ENCODE measurements around the gene DSG4.

Gene DSG4

GRCh38 chr18:31409276-31409675 is 32.7 kb downstream of the DSG4 start:
- Histone ChIP-seq H3K27me3 (ENCODE audit: insufficient read depth, low read length) (no peaks in the 10 kb centered on the region), H3K79me2 (ENCODE audit: control insufficient read depth, insufficient read depth, low read length, unreplicated experiment) (no peaks in the 10 kb centered on the region), H3K4me3 (ENCODE audit: low read depth, low read length) (no peak overlapping the region), H2AFZ (ENCODE audit: low read length, unreplicated experiment) (no peak overlapping the region), H3K27ac (ENCODE audit: low read depth, low read length) (no peak overlapping the region), H3K36me3 (ENCODE audit: insufficient read depth, low read length) (no peaks in the 10 kb centered on the region), H3K4me1 (ENCODE audit: control insufficient read depth, insufficient read depth, low read length, unreplicated experiment) (no peaks in the 10 kb centered on the region)

GRCh38 chr18:31410716-31411483 is 34.3 kb downstream of the DSG4 start:
- Histone ChIP-seq H3K4me3 (ENCODE audit: low read depth, low read length) (no peak overlapping the region), H3K27ac (ENCODE audit: low read depth, low read length) (no peak overlapping the region), H3K27me3 (ENCODE audit: insufficient read depth, low read length) (no peaks in the 10 kb centered on the region), H3K79me2 (ENCODE audit: control insufficient read depth, insufficient read depth, low read length, unreplicated experiment) (no peaks in the 10 kb centered on the region), H3K36me3 (ENCODE audit: insufficient read depth, low read length) (no peaks in the 10 kb centered on the region), H2AFZ (ENCODE audit: low read length, unreplicated experiment) (no peak overlapping the region), H3K4me1 (ENCODE audit: control insufficient read depth, insufficient read depth, low read length, unreplicated experiment) (no peaks in the 10 kb centered on the region)

GRCh38 chr18:31413137-31413536 is 36.6 kb downstream of the DSG4 start:
- no peak overlapping the region for H3K4me3 ChIP-seq (ENCODE audit: low read depth, low read length)
- no peaks in the 10 kb centered on the region for H3K36me3 ChIP-seq (ENCODE audit: insufficient read depth, low read length)
- H3K27ac ChIP-seq (ENCODE audit: low read depth, low read length) = no peak overlapping the region
- H3K4me1 ChIP-seq (ENCODE audit: control insufficient read depth, insufficient read depth, low read length, unreplicated experiment) = no peaks in the 10 kb centered on the region
- H2AFZ ChIP-seq (ENCODE audit: low read length, unreplicated experiment) = no peak overlapping the region
- H3K27me3 ChIP-seq (ENCODE audit: insufficient read depth, low read length) = no peaks in the 10 kb centered on the region
- H3K79me2 ChIP-seq (ENCODE audit: control insufficient read depth, insufficient read depth, low read length, unreplicated experiment) = no peaks in the 10 kb centered on the region

GRCh38 chr18:31417850-31418249 is 41.3 kb downstream of the DSG4 start:
- H3K27ac ChIP-seq (ENCODE audit: low read depth, low read length) = no peak overlapping the region
- no peak overlapping the region for H2AFZ ChIP-seq (ENCODE audit: low read length, unreplicated experiment)
- no peak overlapping the region for H3K4me3 ChIP-seq (ENCODE audit: low read depth, low read length)
- no peaks in the 10 kb centered on the region for H3K79me2 ChIP-seq (ENCODE audit: control insufficient read depth, insufficient read depth, low read length, unreplicated experiment)
- no peaks in the 10 kb centered on the region for H3K27me3 ChIP-seq (ENCODE audit: insufficient read depth, low read length)
- no peaks in the 10 kb centered on the region for H3K36me3 ChIP-seq (ENCODE audit: insufficient read depth, low read length)
- H3K4me1 ChIP-seq (ENCODE audit: control insufficient read depth, insufficient read depth, low read length, unreplicated experiment) = no peaks in the 10 kb centered on the region

GRCh38 chr18:31419457-31419932 is 42.9 kb downstream of the DSG4 start:
- Histone ChIP-seq H3K4me1 (ENCODE audit: control insufficient read depth, insufficient read depth, low read length, unreplicated experiment) (no peaks in the 10 kb centered on the region), H3K79me2 (ENCODE audit: control insufficient read depth, insufficient read depth, low read length, unreplicated experiment) (no peaks in the 10 kb centered on the region), H3K4me3 (ENCODE audit: low read depth, low read length) (no peak overlapping the region), H2AFZ (ENCODE audit: low read length, unreplicated experiment) (no peak overlapping the region), H3K27ac (ENCODE audit: low read depth, low read length) (no peak overlapping the region), H3K36me3 (ENCODE audit: insufficient read depth, low read length) (no peaks in the 10 kb centered on the region), H3K27me3 (ENCODE audit: insufficient read depth, low read length) (no peaks in the 10 kb centered on the region)

- Histone ChIP-seq H2AFZ (ENCODE audit: low read length, unreplicated experiment) (no peak overlapping the region), H3K4me3 (ENCODE audit: low read depth, low read length) (no peak overlapping the region), H3K36me3 (ENCODE audit: insufficient read depth, low read length) (no peaks in the 10 kb centered on the region), H3K79me2 (ENCODE audit: control insufficient read depth, insufficient read depth, low read length, unreplicated experiment) (no peaks in the 10 kb centered on the region), H3K27ac (ENCODE audit: low read depth, low read length) (no peak overlapping the region), H3K4me1 (ENCODE audit: control insufficient read depth, insufficient read depth, low read length, unreplicated experiment) (no peaks in the 10 kb centered on the region), H3K27me3 (ENCODE audit: insufficient read depth, low read length) (no peaks in the 10 kb centered on the region)
Observed at GRCh38 chr18:31420032-31420431, 43.5 kb downstream of the DSG4 start.

- Histone ChIP-seq H2AFZ (ENCODE audit: low read length, unreplicated experiment) (no peak overlapping the region), H3K4me3 (ENCODE audit: low read depth, low read length) (no peak overlapping the region), H3K27me3 (ENCODE audit: insufficient read depth, low read length) (no peaks in the 10 kb centered on the region), H3K36me3 (ENCODE audit: insufficient read depth, low read length) (no peaks in the 10 kb centered on the region), H3K27ac (ENCODE audit: low read depth, low read length) (no peak overlapping the region), H3K79me2 (ENCODE audit: control insufficient read depth, insufficient read depth, low read length, unreplicated experiment) (no peaks in the 10 kb centered on the region), H3K4me1 (ENCODE audit: control insufficient read depth, insufficient read depth, low read length, unreplicated experiment) (no peaks in the 10 kb centered on the region)
Observed at GRCh38 chr18:31420524-31420923, 43.9 kb downstream of the DSG4 start.

- no peaks in the 10 kb centered on the region for H3K27me3 ChIP-seq (ENCODE audit: insufficient read depth, low read length)
- no peaks in the 10 kb centered on the region for H3K79me2 ChIP-seq (ENCODE audit: control insufficient read depth, insufficient read depth, low read length, unreplicated experiment)
- H2AFZ ChIP-seq (ENCODE audit: low read length, unreplicated experiment) = no peak overlapping the region
- H3K36me3 ChIP-seq (ENCODE audit: insufficient read depth, low read length) = no peaks in the 10 kb centered on the region
- H3K27ac ChIP-seq (ENCODE audit: low read depth, low read length) = no peak overlapping the region
- H3K4me1 ChIP-seq (ENCODE audit: control insufficient read depth, insufficient read depth, low read length, unreplicated experiment) = no peaks in the 10 kb centered on the region
- no peak overlapping the region for H3K4me3 ChIP-seq (ENCODE audit: low read depth, low read length)
Observed at GRCh38 chr18:31424383-31424988, 47.9 kb downstream of the DSG4 start.

- Histone ChIP-seq H3K36me3 (ENCODE audit: insufficient read depth, low read length) (no peaks in the 10 kb centered on the region), H2AFZ (ENCODE audit: low read length, unreplicated experiment) (no peak overlapping the region), H3K27me3 (ENCODE audit: insufficient read depth, low read length) (no peaks in the 10 kb centered on the region), H3K27ac (ENCODE audit: low read depth, low read length) (no peak overlapping the region), H3K4me3 (ENCODE audit: low read depth, low read length) (no peak overlapping the region), H3K79me2 (ENCODE audit: control insufficient read depth, insufficient read depth, low read length, unreplicated experiment) (no peaks in the 10 kb centered on the region), H3K4me1 (ENCODE audit: control insufficient read depth, insufficient read depth, low read length, unreplicated experiment) (no peaks in the 10 kb centered on the region)
Observed at GRCh38 chr18:31426021-31426420, 49.4 kb downstream of the DSG4 start.

- H3K27ac ChIP-seq (ENCODE audit: low read depth, low read length) = no peak overlapping the region
- H2AFZ ChIP-seq (ENCODE audit: low read length, unreplicated experiment) = no peak overlapping the region
- no peaks in the 10 kb centered on the region for H3K36me3 ChIP-seq (ENCODE audit: insufficient read depth, low read length)
- H3K4me3 ChIP-seq (ENCODE audit: low read depth, low read length) = no peak overlapping the region
- H3K27me3 ChIP-seq (ENCODE audit: insufficient read depth, low read length) = no peaks in the 10 kb centered on the region
- H3K79me2 ChIP-seq (ENCODE audit: control insufficient read depth, insufficient read depth, low read length, unreplicated experiment) = no peaks in the 10 kb centered on the region
- no peaks in the 10 kb centered on the region for H3K4me1 ChIP-seq (ENCODE audit: control insufficient read depth, insufficient read depth, low read length, unreplicated experiment)
Observed at GRCh38 chr18:31426871-31427406, 50.4 kb downstream of the DSG4 start.

GRCh38 chr18:31428211-31428610 is 51.6 kb downstream of the DSG4 start:
- Histone ChIP-seq H2AFZ (ENCODE audit: low read length, unreplicated experiment) (no peak overlapping the region), H3K4me3 (ENCODE audit: low read depth, low read length) (no peak overlapping the region), H3K79me2 (ENCODE audit: control insufficient read depth, insufficient read depth, low read length, unreplicated experiment) (no peaks in the 10 kb centered on the region), H3K36me3 (ENCODE audit: insufficient read depth, low read length) (no peaks in the 10 kb centered on the region), H3K27me3 (ENCODE audit: insufficient read depth, low read length) (no peaks in the 10 kb centered on the region), H3K27ac (ENCODE audit: low read depth, low read length) (no peak overlapping the region), H3K4me1 (ENCODE audit: control insufficient read depth, insufficient read depth, low read length, unreplicated experiment) (no peaks in the 10 kb centered on the region)
